Inferior parietal cortex (tissue), 1 donor: ENCODE data around the gene TUBB2A.
"Not testable (repeated sequence)": the region's sequence is repeated elsewhere in the genome, so short reads cannot be mapped to it uniquely, and the experiment has no call there.

Experiments
- DNase-seq: peaks from one replicate; pipeline ENCODE4 v3.0.0-alpha.2; 2016; ENCODE audit errors: extremely low spot score

Gene TUBB2A

DNA sequence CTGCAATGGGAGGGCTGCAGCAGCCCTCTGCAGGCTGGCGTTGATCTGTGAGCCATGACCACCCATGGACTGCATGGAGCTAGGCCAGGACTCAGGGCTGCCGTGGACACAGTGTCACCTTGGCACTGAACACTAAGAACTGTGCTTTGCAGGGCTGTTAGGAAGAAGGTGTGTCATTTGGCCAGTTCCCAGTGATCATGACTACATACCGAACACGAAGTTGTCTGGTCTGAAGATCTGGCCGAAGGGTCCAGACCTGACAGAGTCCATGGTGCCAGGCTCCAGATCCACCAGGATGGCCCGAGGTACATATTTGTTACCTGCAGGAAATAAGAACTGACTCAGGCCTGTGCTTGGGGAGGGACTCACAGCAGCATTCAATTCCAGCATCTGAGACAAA lies 1.9 kb downstream of the TUBB2A start:
- DNase-seq: not testable (repeated sequence)

DNA sequence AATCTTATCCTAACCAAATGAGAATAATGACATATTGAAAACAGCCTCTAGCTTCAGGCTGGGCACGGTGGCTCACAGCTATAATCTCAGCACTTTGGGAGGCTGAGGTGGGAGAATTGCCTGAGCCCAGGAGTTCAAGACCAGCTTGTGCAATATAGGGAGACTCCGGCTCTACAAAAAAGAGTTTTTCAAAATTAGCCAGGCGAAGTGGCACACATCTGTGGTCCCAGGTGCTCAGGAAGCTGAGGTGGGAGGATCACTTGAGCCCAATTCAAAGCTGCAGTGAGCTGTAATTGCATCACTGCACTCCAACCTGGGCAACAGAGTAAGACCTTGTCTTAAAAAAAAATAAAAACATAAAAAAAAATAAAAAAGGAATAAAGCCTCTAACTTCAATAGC lies 4.7 kb downstream of the TUBB2A start:
- no peak for DNase-seq

DNA sequence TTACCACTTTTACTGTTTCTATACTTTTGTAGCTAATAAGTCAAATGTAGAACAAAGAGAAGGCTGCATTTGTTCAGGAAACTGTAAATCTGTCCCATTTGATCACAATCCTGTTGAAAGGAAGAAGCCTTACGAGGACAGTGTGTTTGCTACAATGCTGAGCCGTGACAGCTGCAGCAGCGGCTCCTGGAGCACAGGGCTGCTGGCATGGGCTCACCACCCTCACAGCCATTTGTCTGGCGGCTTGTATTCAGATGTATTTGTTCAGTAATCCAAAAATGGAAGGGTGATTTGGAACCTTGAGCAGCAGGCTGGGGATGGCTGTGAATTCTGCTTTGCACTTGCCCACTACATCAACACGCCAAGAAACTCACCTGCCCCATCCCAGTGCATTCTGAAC lies 5.7 kb downstream of the TUBB2A start:
- no peak for DNase-seq

DNA sequence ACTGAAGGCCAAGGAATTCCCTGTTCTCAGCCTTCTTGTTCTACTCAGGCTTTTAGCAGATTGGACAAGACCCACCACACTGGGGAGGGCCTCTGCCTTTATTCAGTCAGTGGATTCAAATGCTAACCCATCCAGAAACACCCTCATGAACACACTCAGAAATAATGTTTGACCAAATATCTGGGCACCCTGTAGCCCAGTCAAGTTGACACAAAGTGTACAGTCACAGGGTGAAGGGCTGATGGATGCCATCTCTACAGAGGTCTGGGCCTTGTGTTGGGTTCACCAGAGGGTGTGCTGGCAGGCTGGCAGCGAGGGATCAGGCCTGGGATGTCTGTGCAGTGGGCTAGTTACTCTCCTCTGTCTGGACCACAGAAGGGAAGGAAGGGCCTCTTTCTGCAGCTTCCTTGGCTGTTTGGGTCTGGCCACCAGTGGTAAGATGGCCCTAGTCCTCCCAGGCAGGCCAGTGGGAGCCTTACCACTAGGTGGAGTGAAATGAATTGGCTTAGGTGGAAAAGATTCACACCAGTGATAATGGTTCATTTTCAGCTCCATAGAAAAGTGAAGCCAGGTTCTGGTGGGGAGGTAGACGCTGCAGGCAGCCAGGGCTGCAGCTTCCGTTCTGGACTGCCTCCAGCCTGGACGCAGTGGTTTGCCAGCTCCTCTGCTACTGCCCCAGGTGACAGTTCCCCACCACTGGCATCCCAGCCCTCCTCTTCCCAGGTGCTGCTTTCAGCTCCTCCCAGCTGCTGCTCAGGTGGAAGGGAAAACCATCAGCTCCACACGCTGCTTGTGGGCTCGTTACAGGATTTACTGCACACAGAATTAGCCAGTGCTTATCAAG lies 9.2 kb downstream of the TUBB2A start:
- no peak for DNase-seq

DNA sequence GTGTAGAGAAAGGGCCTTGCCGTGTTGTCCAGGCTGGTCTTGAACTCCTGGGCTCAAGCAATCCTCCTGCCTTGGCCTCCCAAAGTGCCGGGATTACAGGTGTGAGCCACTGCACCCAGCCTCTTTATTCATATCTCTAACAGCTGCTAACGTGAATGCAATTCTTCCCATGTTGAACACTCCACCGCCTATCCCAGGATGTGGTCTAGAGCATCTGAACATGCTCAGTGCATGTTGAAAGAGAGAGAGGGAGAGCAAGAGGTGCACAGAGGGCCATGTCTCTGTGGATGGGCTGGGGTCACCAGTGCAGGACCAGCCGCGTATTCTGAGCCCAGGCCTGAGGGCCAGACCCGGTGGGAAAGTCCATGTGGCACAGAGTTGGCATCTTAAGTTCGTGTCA lies 12.8 kb downstream of the TUBB2A start:
- DNase-seq: no peak

DNA sequence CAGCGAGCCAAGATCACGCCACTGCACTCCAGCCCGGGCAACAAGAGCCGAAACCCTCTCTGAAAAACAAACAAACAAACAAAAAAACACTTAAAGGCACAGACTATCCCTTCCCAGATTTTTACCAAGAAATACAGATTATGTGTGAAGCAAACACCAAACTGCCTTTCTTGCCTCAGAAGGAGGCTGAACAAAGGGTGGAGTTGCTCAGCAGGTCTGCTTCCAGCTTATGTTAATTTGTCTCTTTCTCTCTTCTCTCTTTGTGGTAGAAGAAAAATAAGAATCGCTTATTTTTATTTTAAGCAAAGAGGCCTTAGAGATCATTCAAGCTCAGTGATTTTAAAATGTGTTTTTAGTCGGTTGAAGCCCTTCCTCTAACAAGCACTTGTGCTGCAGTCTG lies 14.2 kb downstream of the TUBB2A start:
- DNase-seq: no peak

DNA sequence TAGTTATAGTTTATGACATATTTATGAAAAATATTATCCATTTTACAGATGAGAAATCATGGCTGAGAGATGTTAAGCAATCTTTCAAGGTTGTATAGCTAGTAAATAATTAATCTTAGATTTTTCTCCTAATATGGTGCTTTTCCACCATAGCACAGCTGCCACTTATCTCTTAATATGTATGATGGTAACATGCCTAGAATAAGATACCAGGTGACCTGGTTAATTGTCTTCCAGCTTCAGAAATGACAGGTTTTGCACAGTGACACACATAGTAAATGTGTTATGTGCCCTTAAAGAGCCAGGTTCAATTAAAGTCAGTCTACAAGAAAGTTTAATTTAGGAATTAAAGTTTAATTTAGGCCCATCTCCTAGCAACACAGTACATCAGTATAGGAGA lies 14.8 kb downstream of the TUBB2A start:
- no peak for DNase-seq

DNA sequence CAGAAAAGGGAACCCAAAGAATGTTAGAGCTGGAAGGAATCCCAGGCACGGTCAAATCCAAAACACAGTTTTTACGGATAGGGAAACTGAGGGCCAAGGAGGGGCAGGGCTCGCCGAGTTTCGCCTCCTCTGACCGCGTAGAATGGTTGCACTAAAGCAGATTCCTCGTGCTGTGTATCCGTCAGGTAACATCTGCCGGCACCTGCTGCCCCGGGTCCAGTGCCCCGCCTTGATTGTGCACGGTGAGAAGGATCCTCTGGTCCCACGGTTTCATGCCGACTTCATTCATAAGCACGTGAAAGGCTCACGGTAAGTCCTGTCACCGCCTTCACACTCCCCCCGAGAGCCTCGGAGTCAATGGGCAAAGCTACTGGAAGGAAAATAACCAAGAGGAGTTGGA lies 17.1 kb downstream of the TUBB2A start:
- DNase-seq: no peak

DNA sequence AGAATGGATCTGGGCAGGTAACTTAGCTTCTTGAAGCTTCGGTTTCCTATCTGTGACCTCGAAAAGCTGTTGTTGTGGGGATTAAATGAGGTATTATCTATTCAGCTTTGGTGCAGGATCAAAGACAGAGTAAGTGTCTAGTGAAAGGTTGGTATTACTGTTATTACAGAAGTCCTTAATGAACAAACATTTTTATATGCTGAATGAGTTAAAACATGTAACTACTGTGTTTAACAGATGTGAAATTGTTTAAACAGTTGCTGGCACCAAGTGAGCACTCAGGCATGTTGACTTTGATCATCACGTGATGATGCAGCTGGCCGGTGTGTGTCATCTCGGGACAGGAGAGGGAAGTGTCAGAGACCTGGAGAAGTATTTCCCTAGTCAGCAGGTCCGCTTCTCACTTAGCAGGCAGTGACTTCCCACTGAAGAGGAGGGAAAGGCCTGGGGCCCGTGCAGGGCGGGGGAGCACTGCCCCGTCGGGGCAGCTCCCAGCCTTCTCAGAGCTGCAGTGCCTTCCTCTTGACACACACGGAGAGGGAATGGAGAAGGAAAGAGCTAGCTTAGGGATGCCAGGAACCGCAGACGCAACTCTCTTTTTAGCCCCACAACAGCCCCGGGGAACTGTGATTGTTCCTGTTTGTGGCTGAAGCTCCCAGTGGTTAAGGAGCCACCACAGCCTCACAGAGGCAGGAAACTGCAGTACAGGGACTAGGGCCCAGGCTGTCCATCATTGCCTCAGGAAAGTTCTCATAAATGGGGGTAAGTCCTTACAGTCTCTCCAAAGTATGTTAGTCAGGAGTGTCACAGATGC lies 18.0 kb downstream of the TUBB2A start:
- DNase-seq: no peak

DNA sequence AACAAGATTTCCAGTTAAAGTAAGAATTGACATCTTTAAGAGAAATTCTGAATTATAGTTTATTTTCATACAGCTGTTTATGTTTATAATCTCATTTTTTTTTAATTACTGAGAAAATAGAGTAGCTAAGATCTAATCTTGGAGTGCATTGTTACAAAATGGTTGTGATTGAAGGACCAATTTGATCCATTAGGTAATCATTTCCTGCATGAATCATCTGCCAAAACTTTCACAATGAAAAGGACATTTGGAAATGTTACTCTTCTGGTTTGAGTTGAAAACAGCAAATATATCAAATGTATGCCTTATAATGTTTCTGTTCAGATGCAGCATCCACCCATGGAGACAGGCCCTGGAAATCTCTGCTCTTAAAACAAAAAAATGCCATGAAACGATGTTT lies 19.0 kb downstream of the TUBB2A start:
- no peak for DNase-seq

DNA sequence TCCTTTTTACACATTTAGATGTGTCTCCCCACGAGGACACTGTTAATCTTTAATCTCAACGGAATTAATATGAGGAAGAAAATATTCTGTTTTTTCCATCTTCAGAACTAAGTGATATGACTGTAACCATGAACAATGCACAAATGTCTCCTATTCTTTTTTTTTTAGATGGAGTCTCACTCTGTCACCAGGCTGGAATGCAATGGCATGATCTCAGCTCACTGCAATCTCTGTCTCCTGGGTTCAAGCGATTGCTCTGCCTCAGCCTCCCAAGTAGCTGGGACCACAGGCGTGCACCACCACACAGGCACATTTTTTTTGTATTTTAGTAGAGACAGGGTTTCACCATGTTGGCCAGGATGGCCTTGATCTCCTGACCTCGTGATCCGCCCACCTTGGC lies 19.5 kb downstream of the TUBB2A start:
- DNase-seq: not testable (repeated sequence)

DNA sequence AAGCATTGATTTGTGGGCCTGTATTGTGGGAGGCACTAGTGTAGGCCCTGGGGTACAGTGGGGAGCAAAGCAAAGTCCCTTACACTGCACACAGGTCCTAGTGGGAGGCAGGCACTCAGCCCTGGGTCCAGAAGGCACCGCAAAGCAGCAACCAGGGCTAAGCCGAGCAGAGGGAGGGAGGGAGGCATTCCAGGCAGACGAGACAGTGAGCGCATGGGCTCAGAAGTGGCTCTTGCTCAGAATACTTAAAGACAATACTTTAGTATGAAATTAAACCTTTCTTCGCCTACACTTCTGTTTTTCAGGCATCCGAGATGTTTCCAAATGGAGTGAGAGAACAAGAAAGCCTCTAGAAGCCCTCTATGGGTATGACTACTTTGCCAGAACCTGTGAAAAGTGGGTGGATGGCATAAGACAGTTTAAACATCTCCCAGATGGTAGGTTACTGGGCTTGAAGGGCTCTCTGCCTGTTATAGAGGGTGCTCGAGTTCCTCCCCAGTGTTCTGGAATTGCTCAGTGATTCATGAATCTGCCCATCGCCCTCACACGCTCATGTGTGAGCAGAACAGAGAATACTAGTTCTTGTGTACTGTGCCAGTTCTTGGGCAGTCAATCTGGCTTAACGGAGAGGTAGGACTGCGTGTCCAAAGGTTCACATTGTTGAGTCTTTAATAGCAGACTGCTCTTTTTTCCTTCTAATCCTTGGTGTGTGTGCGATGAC lies 20.1 kb downstream of the TUBB2A start:
- peak; percentile 58 for DNase-seq

DNA sequence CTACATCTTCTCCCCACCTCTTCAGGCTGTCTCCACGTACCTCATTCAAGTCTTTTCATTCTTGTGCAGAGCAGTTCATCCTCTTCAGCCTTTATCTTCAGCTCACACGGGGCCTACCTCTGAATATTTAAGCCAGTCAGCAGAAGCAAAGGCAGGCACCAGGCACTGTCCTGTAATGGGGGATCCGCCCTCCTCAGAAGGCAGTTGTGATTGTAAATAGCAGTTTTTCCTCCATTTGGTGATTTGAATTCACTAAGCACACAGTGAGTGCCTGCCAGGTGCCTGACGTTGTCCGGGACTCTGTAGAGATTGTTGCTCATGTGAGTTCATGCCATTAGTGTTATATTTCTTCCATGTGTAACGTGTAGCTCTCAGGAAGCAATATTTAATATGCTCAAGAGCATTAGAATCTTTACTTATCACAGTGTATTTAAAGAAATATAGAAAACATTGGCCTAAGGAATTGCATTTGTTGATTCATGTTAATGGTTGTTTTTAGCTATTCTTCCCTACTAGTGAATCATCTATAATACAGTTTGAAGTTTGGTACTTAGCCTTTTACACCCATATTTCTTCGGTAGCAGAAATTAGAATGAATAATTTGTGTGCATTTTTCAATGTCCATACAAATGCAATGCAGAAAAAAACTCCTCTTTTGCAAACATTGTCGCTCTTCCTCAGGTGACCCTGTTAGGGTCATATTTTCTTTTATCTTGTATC lies 20.9 kb downstream of the TUBB2A start:
- DNase-seq: no peak

DNA sequence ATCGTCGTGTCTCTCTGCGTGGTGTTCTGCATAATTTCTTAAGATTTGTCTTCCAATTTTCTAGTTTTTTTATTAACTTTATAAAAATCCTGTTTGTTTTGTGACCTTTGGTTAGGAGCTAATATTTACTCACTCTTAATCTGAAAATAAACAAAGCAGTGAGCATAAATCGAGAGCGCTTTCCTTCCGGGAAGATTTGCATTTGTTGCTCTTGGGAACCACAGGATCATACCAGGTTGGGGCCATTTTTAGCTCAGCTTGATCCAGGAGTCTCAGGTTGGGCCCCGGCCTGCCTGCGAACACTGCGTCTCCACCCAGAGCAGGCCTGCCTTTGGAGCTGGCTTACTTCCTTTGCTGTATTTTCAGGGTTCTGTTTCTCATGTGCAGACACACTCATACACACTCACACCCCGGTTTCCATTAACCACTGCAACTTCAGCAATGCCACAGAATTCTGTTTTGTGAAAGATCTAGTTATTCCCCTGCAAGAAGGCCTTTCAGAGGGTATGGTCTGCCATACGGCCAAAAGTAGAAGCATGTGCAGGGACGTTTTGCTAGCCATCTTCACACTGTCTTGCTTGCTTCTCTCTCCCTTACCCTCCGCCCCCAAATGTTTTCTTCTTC lies 21.6 kb downstream of the TUBB2A start:
- no peak for DNase-seq

DNA sequence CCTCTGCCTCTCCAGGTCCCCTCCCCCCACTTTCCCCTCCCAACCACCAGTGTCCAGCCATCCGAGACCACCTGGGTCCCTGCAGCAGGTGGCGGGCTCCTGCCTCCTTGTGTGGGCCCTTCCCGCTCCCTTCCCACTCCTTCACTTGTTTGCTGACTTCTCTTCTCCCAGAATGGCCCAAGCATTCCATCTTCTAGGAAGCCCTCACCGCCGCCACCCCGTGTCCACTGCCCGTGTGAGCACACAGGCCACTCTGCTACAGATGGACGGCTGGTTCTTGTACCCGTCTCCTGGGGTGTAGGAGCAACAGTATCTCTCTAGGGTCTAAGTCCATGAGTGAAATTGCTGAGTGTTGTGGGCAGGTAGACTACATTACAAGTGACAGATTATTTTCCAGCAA lies 23.8 kb downstream of the TUBB2A start:
- no peak for DNase-seq

DNA sequence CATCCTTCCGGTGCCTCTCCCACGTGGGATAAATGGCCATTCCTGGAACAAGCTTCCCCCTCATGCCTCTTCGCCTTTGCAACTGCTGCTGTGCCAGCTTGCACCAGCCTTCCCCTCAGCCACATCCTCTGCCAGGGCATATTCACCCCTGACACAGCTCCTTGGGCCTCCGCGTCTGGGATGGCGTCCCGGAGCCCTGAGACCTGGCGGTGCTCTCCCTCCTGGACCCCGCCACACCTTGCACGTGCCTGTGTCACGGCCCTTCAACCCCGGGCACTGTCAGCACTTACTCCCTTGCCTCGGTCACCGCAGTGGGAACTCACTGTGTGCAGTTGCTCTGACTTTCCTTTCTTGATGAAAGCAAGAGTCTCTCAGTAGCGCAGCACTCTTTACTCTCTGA lies 25.6 kb downstream of the TUBB2A start:
- no peak for DNase-seq

DNA sequence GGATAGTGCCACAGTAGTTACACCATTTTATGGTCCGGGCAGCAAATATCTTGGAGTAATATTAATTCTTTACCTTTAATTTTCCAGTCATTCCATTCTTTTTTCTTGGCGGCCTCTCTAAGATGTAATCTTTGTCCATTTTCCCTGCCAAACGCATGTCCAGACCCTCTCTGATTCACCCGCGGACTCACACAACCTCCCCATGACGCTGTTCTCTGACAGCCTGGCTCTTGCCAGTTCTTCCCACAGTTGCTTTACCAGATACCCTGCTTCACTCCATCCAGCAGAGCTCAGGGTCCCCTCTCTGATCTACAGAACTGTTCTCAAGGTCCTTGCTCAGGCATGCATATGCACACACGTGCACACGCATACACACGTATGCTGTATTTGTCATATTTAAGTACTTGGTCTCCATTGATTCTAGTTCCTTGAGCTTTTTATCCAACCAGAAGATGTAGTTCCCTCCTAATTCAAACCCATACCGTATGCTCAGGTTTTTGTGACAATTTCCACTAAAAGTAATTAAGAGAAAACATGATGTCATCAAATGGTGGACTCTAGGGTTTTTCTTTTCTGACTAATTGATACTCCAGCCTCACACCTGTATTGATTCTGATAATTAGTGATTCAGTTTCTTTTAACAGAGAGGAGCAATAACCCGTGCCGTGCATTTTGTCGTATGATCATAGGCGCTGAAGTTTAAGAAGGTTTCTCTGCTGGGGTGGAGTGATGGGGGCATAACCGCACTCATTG lies 28.8 kb downstream of the TUBB2A start:
- DNase-seq: no peak

DNA sequence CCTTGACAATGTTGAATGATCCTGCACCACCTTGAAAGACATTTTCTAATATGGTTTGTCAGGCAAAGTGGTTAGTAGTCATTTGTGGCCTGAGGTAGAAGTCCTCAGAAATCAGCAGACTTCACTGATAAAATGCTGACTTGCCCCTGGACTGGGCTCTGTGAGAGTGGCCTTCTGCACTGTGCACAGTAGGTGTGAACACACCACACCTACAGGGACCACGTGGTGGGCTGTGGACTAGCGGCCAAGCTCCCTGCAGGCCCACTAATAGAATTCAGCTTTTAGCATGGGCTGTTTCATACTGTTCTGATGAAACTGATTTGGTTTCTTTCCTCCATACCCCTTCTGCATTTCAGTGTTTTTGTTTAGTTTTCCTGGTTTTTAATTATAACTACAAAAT lies 31.5 kb downstream of the TUBB2A start:
- DNase-seq: no peak

DNA sequence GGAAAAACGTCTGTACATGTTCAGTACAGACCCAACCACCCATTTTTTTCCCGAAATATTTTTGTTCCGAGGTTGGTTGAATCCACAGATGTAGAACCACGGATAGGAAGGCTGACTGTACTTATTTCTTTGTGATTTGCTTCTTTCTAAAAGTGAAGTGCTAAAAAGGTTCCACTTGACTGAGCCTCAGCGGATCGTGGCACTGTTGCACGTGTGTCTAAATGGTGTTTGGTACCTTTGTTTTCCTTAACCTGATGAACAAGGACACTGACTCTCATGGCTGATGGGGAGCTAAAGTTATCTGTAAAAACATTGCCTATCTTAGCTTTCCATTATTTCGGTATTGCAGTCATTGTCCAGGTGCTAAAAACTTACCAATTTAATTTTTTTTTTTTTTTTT lies 32.7 kb downstream of the TUBB2A start:
- no peak for DNase-seq

DNA sequence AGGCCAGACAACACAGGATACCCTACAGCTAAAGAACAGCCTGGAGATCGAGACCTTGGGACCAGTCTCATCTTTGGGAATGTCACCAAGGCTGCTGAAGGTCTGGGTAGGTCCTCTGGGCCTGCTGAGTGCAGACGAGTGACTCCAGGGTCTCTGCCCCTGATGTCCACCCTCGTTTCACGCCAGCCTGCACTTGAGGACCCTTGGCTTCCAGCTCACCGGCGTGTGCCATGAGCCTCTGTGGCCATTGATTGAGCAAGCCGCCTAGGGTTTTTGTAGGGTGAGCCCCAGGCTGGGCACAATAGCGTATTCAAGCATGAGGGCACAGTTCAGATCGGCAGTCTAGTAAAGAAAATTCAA lies 34.5 kb downstream of the TUBB2A start:
- no peak for DNase-seq

DNA sequence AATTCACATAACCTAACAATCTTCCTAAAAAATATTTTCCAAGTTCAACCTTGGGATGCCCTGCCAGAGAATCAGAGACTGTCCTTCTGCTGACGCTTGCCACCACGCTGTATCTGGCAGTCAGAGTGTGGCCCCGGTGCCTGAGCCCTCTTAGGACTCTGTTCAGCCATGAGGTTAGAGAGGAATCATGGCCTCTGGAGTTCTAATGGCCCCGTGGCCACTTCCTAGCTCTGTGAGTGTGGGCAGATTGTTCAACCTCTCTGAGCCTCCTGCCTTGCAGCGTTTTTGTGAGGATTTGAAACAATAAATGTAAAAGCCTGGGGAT lies 36.6 kb downstream of the TUBB2A start:
- no peak for DNase-seq
